Coronary artery (tissue), 2 donors: ENCODE data around the gene ZNF69.
"Not testable (repeated sequence)": the region's sequence is repeated elsewhere in the genome, so short reads cannot be mapped to it uniquely, and the experiment has no call there.

Source experiments
- DNase-seq: peaks from one replicate; pipeline ENCODE4 v3.0.0-alpha.2; 2017; ENCODE audit warnings: low spot score
- H3K27ac ChIP-seq, 2 donors: fragments of 200-600 bp; sonication (generic); one replicate each; pipeline ENCODE4 v1.5.1; 2016 to 2019
- H3K4me3 ChIP-seq: fragments of 200-600 bp; sonication (generic); 2 replicates; pipeline ENCODE4 v1.5.1; 2016; ENCODE audit warnings: mild to moderate bottlenecking, moderate library complexity
- TF ChIP-seq, protein P1 (sequence below): fragments of 200-600 bp; sonication (generic); IDR thresholded peaks from one replicate; pipeline ENCODE4 v1.5.1; 2019; ENCODE audit warnings: antibody characterized with exemption

The ZNF69 gene

DNA sequence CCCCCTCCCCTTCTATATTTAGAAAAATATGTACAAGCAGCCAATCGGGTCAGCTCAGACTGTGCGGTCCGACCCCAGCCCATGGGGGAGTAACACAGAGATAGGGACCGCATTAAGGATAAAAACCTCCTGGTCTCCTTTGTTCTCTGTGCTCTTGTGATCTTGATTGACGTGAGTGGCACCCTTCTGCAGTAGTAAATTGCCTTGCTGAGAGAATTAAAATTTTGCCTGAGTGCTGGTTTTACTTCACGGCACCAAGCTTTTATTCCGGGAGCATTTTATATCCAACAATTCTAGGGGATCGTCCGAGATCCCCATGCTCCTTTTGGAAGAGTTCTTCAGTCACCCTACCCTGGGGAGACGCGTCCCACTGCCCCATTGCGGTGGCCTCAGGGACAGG is 7.0 kb upstream of the ZNF69 start:
- TF ChIP-seq, protein P1, sequence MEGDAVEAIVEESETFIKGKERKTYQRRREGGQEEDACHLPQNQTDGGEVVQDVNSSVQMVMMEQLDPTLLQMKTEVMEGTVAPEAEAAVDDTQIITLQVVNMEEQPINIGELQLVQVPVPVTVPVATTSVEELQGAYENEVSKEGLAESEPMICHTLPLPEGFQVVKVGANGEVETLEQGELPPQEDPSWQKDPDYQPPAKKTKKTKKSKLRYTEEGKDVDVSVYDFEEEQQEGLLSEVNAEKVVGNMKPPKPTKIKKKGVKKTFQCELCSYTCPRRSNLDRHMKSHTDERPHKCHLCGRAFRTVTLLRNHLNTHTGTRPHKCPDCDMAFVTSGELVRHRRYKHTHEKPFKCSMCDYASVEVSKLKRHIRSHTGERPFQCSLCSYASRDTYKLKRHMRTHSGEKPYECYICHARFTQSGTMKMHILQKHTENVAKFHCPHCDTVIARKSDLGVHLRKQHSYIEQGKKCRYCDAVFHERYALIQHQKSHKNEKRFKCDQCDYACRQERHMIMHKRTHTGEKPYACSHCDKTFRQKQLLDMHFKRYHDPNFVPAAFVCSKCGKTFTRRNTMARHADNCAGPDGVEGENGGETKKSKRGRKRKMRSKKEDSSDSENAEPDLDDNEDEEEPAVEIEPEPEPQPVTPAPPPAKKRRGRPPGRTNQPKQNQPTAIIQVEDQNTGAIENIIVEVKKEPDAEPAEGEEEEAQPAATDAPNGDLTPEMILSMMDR, result no peak
- no peak for DNase-seq
- no peak overlapping the region for H3K27ac ChIP-seq
- no peak overlapping the region for H3K4me3 ChIP-seq

DNA sequence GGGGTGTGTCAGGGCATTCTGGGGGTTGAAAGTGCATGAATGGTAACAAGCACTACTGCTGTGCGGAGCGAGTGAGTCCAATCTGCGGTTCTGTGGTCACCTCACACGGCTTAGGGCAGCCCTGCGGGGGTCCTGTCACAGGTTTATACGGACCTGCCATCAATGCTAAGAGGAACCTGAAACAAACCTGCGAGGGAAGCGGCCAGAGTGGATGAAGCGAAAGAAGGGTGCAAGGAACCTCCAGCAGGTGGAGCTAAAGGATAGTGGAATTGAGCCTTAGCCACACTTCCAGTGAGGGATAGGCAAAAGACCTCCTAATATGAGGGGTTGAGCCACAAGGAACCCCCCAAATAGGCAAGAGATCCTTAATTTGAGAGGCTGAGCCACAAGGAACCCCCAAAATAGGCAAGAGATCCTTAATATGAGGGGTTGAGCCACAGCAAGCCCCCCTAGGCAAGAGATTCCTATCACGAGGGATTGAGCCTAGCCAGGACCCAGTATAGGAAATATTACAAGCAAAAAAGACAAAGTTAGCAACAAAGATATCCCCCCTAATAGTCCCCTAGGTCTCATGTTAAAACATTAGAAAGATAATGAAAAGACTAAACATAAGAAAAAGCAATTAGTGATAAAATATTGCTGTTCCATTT is 6.3 kb upstream of the ZNF69 start:
- Histone ChIP-seq H3K27ac (no peak overlapping the region), H3K4me3 (no peak overlapping the region)
- no peak for DNase-seq
- TF ChIP-seq, protein P1, result peak; percentile 46

DNA sequence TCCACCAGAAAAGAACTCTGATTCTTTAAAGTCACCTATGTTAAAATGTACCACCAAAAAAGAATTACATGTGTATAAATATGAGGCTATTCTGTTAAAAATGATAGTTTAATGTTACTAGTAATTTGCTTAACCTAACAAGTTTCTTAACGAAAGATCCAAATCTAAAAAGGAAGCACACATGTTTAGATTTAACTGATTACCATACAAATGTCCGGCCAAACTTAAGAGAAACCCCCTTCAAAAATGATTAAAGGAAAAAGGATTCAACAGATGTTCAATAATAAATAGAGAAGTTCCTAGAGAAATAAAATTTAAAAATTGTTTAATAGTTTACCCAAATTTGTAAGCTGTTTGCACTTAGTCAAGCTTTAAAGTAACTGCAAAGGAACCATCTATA is 5.0 kb upstream of the ZNF69 start:
- TF ChIP-seq, protein P1, result no peak
- DNase-seq, result no peak
- H3K27ac ChIP-seq, result no peak overlapping the region
- no peak overlapping the region for H3K4me3 ChIP-seq

DNA sequence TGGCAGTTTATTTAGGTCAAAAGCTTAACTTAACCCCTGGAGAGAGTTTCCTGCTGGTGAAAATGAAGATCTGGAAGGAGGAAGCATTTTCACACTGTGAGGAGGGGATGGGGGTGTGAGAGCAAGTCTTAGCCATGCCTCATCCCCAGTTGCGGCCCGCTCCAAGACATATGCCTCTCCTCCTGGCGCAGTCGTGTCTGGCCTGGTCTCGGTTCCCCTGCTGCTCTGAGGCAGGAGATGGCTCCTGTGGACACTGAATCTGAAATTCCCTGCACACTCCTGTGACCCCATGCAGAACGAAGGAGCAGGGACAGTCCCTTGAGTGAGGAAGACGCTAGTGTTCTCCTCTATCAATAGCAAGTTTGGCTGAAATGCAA is 360 bp upstream of the ZNF69 start:
- TF ChIP-seq, protein P1, result no peak
- no peak for DNase-seq
- peak overlapping the region in 1 of 2 donors; percentile 88 for H3K27ac ChIP-seq
- H3K4me3 ChIP-seq, result peak overlapping the region; percentile 73

DNA sequence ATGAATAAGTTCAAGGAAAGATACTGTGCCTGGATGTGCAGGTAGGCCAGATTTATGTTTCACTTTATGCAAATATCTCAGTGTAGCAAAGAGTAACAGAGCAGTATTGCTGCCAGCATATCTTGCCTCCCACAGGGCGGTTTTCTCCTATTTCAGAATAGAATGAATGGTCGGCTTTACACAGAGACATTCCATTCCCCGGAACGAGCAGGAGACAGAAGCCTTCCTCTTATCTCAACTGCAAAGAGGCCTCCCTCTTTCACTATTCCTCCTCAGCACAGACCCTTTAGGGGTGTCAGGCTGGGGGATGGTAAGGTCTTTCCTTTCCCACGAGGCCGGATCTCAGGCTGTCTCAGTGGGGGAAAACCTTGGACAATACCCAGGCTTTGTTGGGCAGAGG is 2.3 kb downstream of the ZNF69 start:
- H3K27ac ChIP-seq, DNase-seq, H3K4me3 ChIP-seq: not testable (repeated sequence)

DNA sequence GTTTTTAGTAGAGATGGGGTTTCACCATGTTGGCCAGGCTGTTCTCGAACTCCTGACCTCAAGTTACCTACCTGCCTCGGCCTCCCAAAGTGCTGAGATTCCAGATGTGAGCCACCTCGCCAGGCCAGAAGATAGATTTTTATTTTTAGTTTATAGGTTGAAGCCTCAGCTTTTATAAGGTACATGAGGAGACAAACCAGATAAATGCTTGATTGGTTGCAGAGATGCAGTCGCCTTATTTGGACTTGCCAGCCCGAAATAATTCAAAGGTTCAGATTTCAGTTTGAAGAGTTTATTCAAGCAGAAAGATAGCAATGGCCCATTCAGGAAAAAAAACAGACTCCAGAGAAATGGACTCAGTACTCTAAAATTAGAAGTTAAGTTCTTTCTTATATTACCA is 3.1 kb downstream of the ZNF69 start:
- no peak overlapping the region for H3K27ac ChIP-seq
- TF ChIP-seq, protein P1, result no peak
- no peak overlapping the region for H3K4me3 ChIP-seq
- DNase-seq, result no peak

DNA sequence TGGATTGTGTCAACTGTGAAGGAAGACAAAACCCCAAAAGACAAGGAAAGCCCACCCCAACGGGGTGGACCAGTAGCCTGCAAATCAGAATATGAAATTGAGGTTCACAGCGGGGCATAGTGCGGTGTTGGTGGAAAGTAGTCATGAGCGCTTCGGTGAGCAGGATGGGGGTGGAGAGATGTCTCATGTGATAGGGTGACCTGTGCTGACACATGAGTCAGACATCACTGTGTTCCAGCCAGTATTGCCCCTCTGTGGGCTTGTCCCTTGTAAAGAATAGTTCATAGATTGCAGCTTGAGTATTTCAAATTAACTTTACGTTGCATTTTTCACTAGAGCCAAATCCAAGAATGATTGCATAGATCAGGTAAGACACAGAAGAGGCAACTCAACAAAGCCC is 7.3 kb downstream of the ZNF69 start:
- TF ChIP-seq, protein P1, result no peak
- DNase-seq, result no peak
- Histone ChIP-seq H3K4me3 (no peak overlapping the region), H3K27ac (no peak overlapping the region)
